Gastrocnemius medialis (tissue), 4 donors: ENCODE results near the gene C8B.

Experiments
- CTCF ChIP-seq, 5 experiments: fragments of 450-650 bp in 3 of 5; fragments of 200-600 bp in 2 of 5; sonication (generic) in 2 of 5; IDR thresholded peaks in 4 of 5; conservative IDR thresholded peaks in 1 of 5; 1 replicate in 4 of 5; 2 replicates in 1 of 5; pipeline ENCODE4 v1.5.1; 2016 to 2019; ENCODE audit warnings: antibody characterized with exemption in 5 of 5, mild to moderate bottlenecking in 3 of 5, moderate library complexity in 3 of 5
- POLR2A ChIP-seq, 2 donors: fragments of 450-650 bp; IDR thresholded peaks; one replicate each; pipeline ENCODE4 v1.6.1; 2017; ENCODE audit warnings: antibody characterized with exemption in 2 of 2, mild to moderate bottlenecking in 2 of 2, moderate library complexity in 2 of 2

GRCh38 chr1:56939209-56939608, 26.6 kb downstream of the C8B start:
- TF ChIP-seq CTCF (IDR thresholded peaks at IDR 0.05 in 4 of 5, conservative IDR thresholded peaks at IDR 0.05 in 1 of 5) (no peak), POLR2A (IDR thresholded peaks at IDR 0.05) (no peak)
